GM21515 (cell line): Measurements from ENCODE around the gene PDE4C.

Source experiments
- ATAC-seq: cut with Tn5 transposase; IDR thresholded peaks from one replicate; pipeline ENCODE4 v1.9.1; 2021; ENCODE audit not compliant: unreplicated experiment

Gene PDE4C

GRCh38 chr19:18202397-18202777, 23.9 kb downstream of the PDE4C start:
- no peak for ATAC-seq

GRCh38 chr19:18198374-18198773, 27.9 kb downstream of the PDE4C start:
- ATAC-seq = no peak

- no peak for ATAC-seq
Measured at GRCh38 chr19:18197941-18198340, 28.3 kb downstream of the PDE4C start.

- ATAC-seq = no peak
Measured at GRCh38 chr19:18197306-18197705, 28.9 kb downstream of the PDE4C start.

- ATAC-seq = no peak
Measured at GRCh38 chr19:18196511-18196845, 29.8 kb downstream of the PDE4C start.

- ATAC-seq = no peak
Measured at GRCh38 chr19:18194554-18195238, 31.5 kb downstream of the PDE4C start.

GRCh38 chr19:18194181-18194530, 32.1 kb downstream of the PDE4C start:
- no peak for ATAC-seq

- ATAC-seq = no peak
Measured at GRCh38 chr19:18193388-18194180, 32.7 kb downstream of the PDE4C start.

GRCh38 chr19:18192673-18193387, 33.4 kb downstream of the PDE4C start, which contains the start of gene MPV17L2:
Gene MPV17L2 (plus strand): TSS chr19:18193218. CDS start chr19:18193282, 64 bp downstream.
- ATAC-seq = peak; percentile 75

- ATAC-seq = no peak
Measured at GRCh38 chr19:18191640-18192062, 34.6 kb downstream of the PDE4C start.

- no peak for ATAC-seq
Measured at GRCh38 chr19:18190278-18190677, 36.0 kb downstream of the PDE4C start.

- ATAC-seq = no peak
Measured at GRCh38 chr19:18185538-18185937, 40.7 kb downstream of the PDE4C start.

GRCh38 chr19:18183529-18183928, 42.7 kb downstream of the PDE4C start:
- ATAC-seq = no peak

GRCh38 chr19:18179957-18180356, 46.3 kb downstream of the PDE4C start:
- no peak for ATAC-seq

- no peak for ATAC-seq
Measured at GRCh38 chr19:18176367-18177310, 49.6 kb downstream of the PDE4C start.

- ATAC-seq = no peak
Measured at GRCh38 chr19:18174983-18175382, 51.3 kb downstream of the PDE4C start.
